Measurements from ENCODE around the gene KRTAP10-8.
"Not testable (repeated sequence)": the region's sequence is repeated elsewhere in the genome, so short reads cannot be mapped to it uniquely, and the experiment has no call there.

KRTAP10-8 gene

GRCh38 chr21:44590311-44590721 lies 21.6 kb upstream of the KRTAP10-8 start:
- H3K4me3 ChIP-seq (ENCODE audit: low read length), result no peak overlapping the region
- TF ChIP-seq CTCF (conservative IDR thresholded peaks at IDR 0.05; ENCODE audit: low read depth, low read length), result no peak
- no peak for DNase-seq (ENCODE audit: low read depth)

- not testable (repeated sequence) for H3K4me3 ChIP-seq (ENCODE audit: low read length); DNase-seq (ENCODE audit: low read depth)
Measured at GRCh38 chr21:44590897-44591800, 20.7 kb upstream of the KRTAP10-8 start.

- not testable (repeated sequence) for H3K4me3 ChIP-seq (ENCODE audit: low read length); DNase-seq (ENCODE audit: low read depth)
Measured at GRCh38 chr21:44591801-44592130, 20.1 kb upstream of the KRTAP10-8 start.

- no peak for TF ChIP-seq CTCF (conservative IDR thresholded peaks at IDR 0.05; ENCODE audit: low read depth, low read length)
- no peak within 1 kb of the TSS for H3K4me3 ChIP-seq (ENCODE audit: low read length)
- no peak for DNase-seq (ENCODE audit: low read depth)
Measured at GRCh38 chr21:44592446-44593311, 19.2 kb upstream of the KRTAP10-8 start, which contains the start of gene KRTAP10-6. Gene KRTAP10-6 (minus strand): TSS chr21:44592505. CDS start chr21:44592484, 21 bp downstream.

GRCh38 chr21:44593598-44594405 lies 18.1 kb upstream of the KRTAP10-8 start:
- TF ChIP-seq CTCF (conservative IDR thresholded peaks at IDR 0.05; ENCODE audit: low read depth, low read length), result no peak
- no peak for DNase-seq (ENCODE audit: low read depth)
- H3K4me3 ChIP-seq (ENCODE audit: low read length), result no peak overlapping the region

- no peak for DNase-seq (ENCODE audit: low read depth)
- no peak overlapping the region for H3K4me3 ChIP-seq (ENCODE audit: low read length)
- no peak for TF ChIP-seq CTCF (conservative IDR thresholded peaks at IDR 0.05; ENCODE audit: low read depth, low read length)
Measured at GRCh38 chr21:44594406-44594916, 17.4 kb upstream of the KRTAP10-8 start.

- TF ChIP-seq CTCF (conservative IDR thresholded peaks at IDR 0.05; ENCODE audit: low read depth, low read length), result no peak
Measured at GRCh38 chr21:44595524-44595923, 16.4 kb upstream of the KRTAP10-8 start.

More at GRCh38 chr21:44595524-44595923, 16.4 kb upstream of the KRTAP10-8 start:
- DNase-seq (ENCODE audit: low read depth), result no peak
- no peak overlapping the region for H3K4me3 ChIP-seq (ENCODE audit: low read length)
